Measurements from ENCODE around the gene MYL2. TPM values are rescaled to one million over a fixed set of nuclear protein-coding genes. Genes with fewer than 3 reads are reported as not detected.

MYL2 gene
- total RNA-seq, 1 donor from 2014 or later, result not detected

GRCh38 chr12:110903511-110903910 is 16.9 kb downstream of the MYL2 start:
- H3K27me3 Mint-ChIP-seq (ENCODE audit: unreplicated experiment), result peaks cover 2% of the 10 kb centered on the region
- no peaks in the 10 kb centered on the region for H3K36me3 Mint-ChIP-seq (ENCODE audit: low read depth, unreplicated experiment)
- H3K4me3 Mint-ChIP-seq (ENCODE audit: unreplicated experiment), result no peak overlapping the region
- H3K9me3 Mint-ChIP-seq (ENCODE audit: unreplicated experiment), result no peaks in the 10 kb centered on the region
- no peak for DNase-seq (ENCODE audit: low spot score)
- no peaks in the 10 kb centered on the region for H3K4me1 Mint-ChIP-seq (ENCODE audit: unreplicated experiment)
- H3K27ac Mint-ChIP-seq (ENCODE audit: unreplicated experiment), result no peak overlapping the region
- TF ChIP-seq, protein P1, sequence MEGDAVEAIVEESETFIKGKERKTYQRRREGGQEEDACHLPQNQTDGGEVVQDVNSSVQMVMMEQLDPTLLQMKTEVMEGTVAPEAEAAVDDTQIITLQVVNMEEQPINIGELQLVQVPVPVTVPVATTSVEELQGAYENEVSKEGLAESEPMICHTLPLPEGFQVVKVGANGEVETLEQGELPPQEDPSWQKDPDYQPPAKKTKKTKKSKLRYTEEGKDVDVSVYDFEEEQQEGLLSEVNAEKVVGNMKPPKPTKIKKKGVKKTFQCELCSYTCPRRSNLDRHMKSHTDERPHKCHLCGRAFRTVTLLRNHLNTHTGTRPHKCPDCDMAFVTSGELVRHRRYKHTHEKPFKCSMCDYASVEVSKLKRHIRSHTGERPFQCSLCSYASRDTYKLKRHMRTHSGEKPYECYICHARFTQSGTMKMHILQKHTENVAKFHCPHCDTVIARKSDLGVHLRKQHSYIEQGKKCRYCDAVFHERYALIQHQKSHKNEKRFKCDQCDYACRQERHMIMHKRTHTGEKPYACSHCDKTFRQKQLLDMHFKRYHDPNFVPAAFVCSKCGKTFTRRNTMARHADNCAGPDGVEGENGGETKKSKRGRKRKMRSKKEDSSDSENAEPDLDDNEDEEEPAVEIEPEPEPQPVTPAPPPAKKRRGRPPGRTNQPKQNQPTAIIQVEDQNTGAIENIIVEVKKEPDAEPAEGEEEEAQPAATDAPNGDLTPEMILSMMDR (IDR thresholded peaks at IDR 0.05; ENCODE audit: unreplicated experiment), result no peak

DNA sequence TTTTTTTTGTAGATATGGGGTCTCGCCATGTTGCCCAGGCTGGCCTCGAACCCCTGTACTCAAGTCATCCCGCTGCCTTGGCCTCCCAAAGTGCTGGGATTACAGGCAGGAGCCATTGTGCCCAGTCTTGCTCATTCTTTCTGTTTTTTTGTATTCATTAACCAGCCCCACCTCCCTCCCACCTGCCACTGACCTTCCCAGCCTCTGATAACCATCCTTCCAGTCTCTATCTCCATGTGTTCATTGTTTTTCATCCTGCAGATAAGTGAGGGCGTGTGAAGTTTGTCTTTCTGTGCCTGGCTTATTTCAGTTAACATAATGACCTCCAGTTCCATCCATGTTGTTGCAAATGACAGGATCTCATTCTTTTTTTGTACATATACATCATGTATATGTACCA is 19.0 kb downstream of the MYL2 start:
- no peak overlapping the region for H3K4me3 Mint-ChIP-seq (ENCODE audit: unreplicated experiment)
- no peak for DNase-seq (ENCODE audit: low spot score)
- H3K36me3 Mint-ChIP-seq (ENCODE audit: low read depth, unreplicated experiment), result no peaks in the 10 kb centered on the region
- TF ChIP-seq, protein P1 (IDR thresholded peaks at IDR 0.05; ENCODE audit: unreplicated experiment), result no peak
- H3K9me3 Mint-ChIP-seq (ENCODE audit: unreplicated experiment), result no peaks in the 10 kb centered on the region
- no peak overlapping the region for H3K27ac Mint-ChIP-seq (ENCODE audit: unreplicated experiment)
- no peaks in the 10 kb centered on the region for H3K27me3 Mint-ChIP-seq (ENCODE audit: unreplicated experiment)
- H3K4me1 Mint-ChIP-seq (ENCODE audit: unreplicated experiment), result no peaks in the 10 kb centered on the region

DNA sequence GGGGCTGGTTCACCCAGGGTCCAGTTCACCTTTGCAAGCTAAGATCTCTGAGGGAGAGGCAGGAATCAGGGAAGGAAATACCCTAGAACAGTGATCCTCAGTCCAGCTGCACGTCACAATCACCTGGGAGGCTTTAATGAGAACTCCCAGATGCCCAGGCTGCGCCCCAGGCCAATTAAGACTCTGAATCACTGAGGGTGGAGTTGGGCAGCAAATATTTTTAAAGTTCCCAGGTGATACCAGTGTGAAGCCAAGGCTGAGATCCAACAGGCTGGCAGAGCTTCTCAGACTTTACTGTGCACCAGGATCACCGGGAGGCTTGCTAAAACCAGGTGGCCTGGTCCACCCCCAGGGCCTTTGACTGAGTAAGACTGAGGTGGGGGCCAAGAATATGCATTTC is 23.8 kb downstream of the MYL2 start:
- no peaks in the 10 kb centered on the region for H3K4me1 Mint-ChIP-seq (ENCODE audit: unreplicated experiment)
- H3K27ac Mint-ChIP-seq (ENCODE audit: unreplicated experiment), result no peak overlapping the region

DNA sequence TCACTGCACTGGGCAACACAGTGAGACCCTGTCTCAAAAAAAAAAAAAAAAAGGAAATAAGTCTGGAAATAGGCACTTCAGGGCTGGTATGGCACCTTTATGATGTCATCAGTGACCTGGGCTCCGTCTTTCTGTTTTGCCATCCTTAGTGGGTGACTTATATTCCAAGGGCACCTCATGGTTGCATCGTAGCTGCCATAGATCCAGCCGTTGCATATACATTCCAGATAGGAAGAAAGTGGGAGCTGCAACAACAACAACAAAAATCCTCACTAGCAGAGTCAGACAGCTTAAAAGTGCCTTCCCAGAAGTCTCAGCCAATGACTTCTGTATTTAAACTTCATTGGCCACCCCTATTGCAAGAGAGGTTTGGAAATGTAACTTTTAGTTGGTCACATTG is 26.4 kb downstream of the MYL2 start:
- H3K4me3 Mint-ChIP-seq (ENCODE audit: unreplicated experiment), result no peak overlapping the region
- no peak for DNase-seq (ENCODE audit: low spot score)
- TF ChIP-seq, protein P1 (IDR thresholded peaks at IDR 0.05; ENCODE audit: unreplicated experiment), result no peak
- H3K9me3 Mint-ChIP-seq (ENCODE audit: unreplicated experiment), result no peaks in the 10 kb centered on the region
- no peak overlapping the region for H3K27ac Mint-ChIP-seq (ENCODE audit: unreplicated experiment)
- H3K4me1 Mint-ChIP-seq (ENCODE audit: unreplicated experiment), result no peaks in the 10 kb centered on the region
- peaks cover 5% of the 10 kb centered on the region for H3K27me3 Mint-ChIP-seq (ENCODE audit: unreplicated experiment)
- H3K36me3 Mint-ChIP-seq (ENCODE audit: low read depth, unreplicated experiment), result no peaks in the 10 kb centered on the region

More for the DNA sequence above, 23.8 kb downstream of the MYL2 start:
- no peak for DNase-seq (ENCODE audit: low spot score)
- TF ChIP-seq, protein P1 (IDR thresholded peaks at IDR 0.05; ENCODE audit: unreplicated experiment), result no peak
- no peaks in the 10 kb centered on the region for H3K36me3 Mint-ChIP-seq (ENCODE audit: low read depth, unreplicated experiment)
- no peak overlapping the region for H3K4me3 Mint-ChIP-seq (ENCODE audit: unreplicated experiment)
- H3K9me3 Mint-ChIP-seq (ENCODE audit: unreplicated experiment), result no peaks in the 10 kb centered on the region
- H3K27me3 Mint-ChIP-seq (ENCODE audit: unreplicated experiment), result peaks cover 4% of the 10 kb centered on the region

DNA sequence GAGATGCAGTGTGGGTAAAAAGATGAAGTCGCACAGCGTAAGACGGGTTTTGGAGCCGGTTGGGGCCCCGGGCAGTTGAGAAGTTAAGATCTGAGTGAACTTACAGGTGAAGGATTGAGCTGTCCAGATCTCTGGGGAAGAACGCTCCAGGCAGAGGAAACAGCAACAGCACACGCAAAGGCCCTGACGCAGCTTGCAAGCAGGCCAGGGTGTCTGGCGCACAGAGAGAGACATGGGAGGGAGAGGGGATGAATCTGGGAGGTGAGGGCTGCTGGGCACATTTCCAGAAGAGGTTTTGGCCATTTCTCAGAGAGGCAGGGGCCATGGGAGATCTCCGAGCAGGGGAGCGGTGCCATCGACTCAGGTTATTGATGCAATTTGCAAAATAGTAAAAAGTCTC is 31.0 kb downstream of the MYL2 start:
- Mint-ChIP-seq H3K27ac (ENCODE audit: unreplicated experiment) (no peak overlapping the region), H3K27me3 (ENCODE audit: unreplicated experiment) (peaks cover 1% of the 10 kb centered on the region)

More for the DNA sequence above, 31.0 kb downstream of the MYL2 start:
- H3K9me3 Mint-ChIP-seq (ENCODE audit: unreplicated experiment), result no peaks in the 10 kb centered on the region
- H3K36me3 Mint-ChIP-seq (ENCODE audit: low read depth, unreplicated experiment), result no peaks in the 10 kb centered on the region
- TF ChIP-seq, protein P1 (IDR thresholded peaks at IDR 0.05; ENCODE audit: unreplicated experiment), result no peak
- no peaks in the 10 kb centered on the region for H3K4me1 Mint-ChIP-seq (ENCODE audit: unreplicated experiment)
- no peak overlapping the region for H3K4me3 Mint-ChIP-seq (ENCODE audit: unreplicated experiment)
- no peak for DNase-seq (ENCODE audit: low spot score)
